ENCODE results near the gene IRAK1BP1. TPM values are rescaled to one million over a fixed set of nuclear protein-coding genes. Genes with fewer than 3 reads are reported as not detected.

The IRAK1BP1 gene
- polyA plus RNA-seq, 3 donors, result 0.04 to 0.08 (median 0.04) TPM

- Histone ChIP-seq H3K9ac (ENCODE audit: insufficient read depth, low read length, poor library complexity, severe bottlenecking) (no peak overlapping the region), H3K4me1 (ENCODE audit: control insufficient read depth in 1 of 2, insufficient read depth in 2 of 2, low read length in 2 of 2) (no peaks in the 10 kb centered on the region), H2AFZ (ENCODE audit: insufficient read depth, low read depth, low read length, poor library complexity, severe bottlenecking) (no peak overlapping the region), H3K27ac (ENCODE audit: low read depth in 1 of 2, low read length in 2 of 2) (no peak overlapping the region), H3K9me3 (replicated peaks in 1 of 2; ENCODE audit: control insufficient read depth in 1 of 2, insufficient read depth in 1 of 2, low read length in 2 of 2) (no peaks in the 10 kb centered on the region), H4K20me1 (ENCODE audit: insufficient read depth, low read length) (no peaks in the 10 kb centered on the region), H3K27me3 (ENCODE audit: control insufficient read depth in 2 of 2, insufficient read depth in 2 of 2, low read length in 2 of 2) (no peaks in the 10 kb centered on the region), H3K36me3 (replicated peaks in 1 of 2; ENCODE audit: control insufficient read depth in 1 of 2, insufficient read depth in 2 of 2, low read length in 2 of 2) (no peaks in the 10 kb centered on the region), H3K4me2 (replicated peaks; ENCODE audit: extremely low read depth, low read length, poor library complexity, severe bottlenecking) (no peak overlapping the region), H3K79me2 (ENCODE audit: insufficient read depth, low read length) (no peaks in the 10 kb centered on the region), H3K4me3 (replicated peaks in 1 of 3; ENCODE audit: low read depth in 2 of 3, low read length in 3 of 3) (no peak overlapping the region)
- H3K9me3 Mint-ChIP-seq, result peaks cover 0 to 3% (median 0%) of the 10 kb centered on the region in 7 donors
- intact Hi-C loops (cut with micrococcal nuclease), result no loop called here
- H3K4me1 Mint-ChIP-seq, result no peaks in the 10 kb centered on the region
- H3K36me3 Mint-ChIP-seq, result no peaks in the 10 kb centered on the region
- no peak overlapping the region for H3K4me3 Mint-ChIP-seq
- no peak for TF ChIP-seq CTCF (IDR thresholded peaks at IDR 0.05)
- no peak overlapping the region for H3K27ac Mint-ChIP-seq
- H3K27me3 Mint-ChIP-seq (ENCODE audit: low read depth in 3 of 3), result peaks cover 0 to 6% (median 5%) of the 10 kb centered on the region in 3 donors
- no peak for DNase-seq
Measured at GRCh38 chr6:78841111-78841510, 26.2 kb upstream of the IRAK1BP1 start.

- no peak for TF ChIP-seq CTCF (IDR thresholded peaks at IDR 0.05)
- H3K9me3 ChIP-seq (replicated peaks in 1 of 2; ENCODE audit: control insufficient read depth in 1 of 2, insufficient read depth in 1 of 2, low read length in 2 of 2), result no peaks in the 10 kb centered on the region
- no peak overlapping the region for H3K27ac ChIP-seq (ENCODE audit: low read depth in 1 of 2, low read length in 2 of 2)
- no peak for DNase-seq
- no peaks in the 10 kb centered on the region for H3K36me3 ChIP-seq (replicated peaks in 1 of 2; ENCODE audit: control insufficient read depth in 1 of 2, insufficient read depth in 2 of 2, low read length in 2 of 2)
- no peak overlapping the region for H2AFZ ChIP-seq (ENCODE audit: insufficient read depth, low read depth, low read length, poor library complexity, severe bottlenecking)
- H3K27ac Mint-ChIP-seq, result no peak overlapping the region
- no peaks in the 10 kb centered on the region for H3K36me3 Mint-ChIP-seq
- H3K79me2 ChIP-seq (ENCODE audit: insufficient read depth, low read length), result no peaks in the 10 kb centered on the region
- no peak overlapping the region for H3K4me2 ChIP-seq (replicated peaks; ENCODE audit: extremely low read depth, low read length, poor library complexity, severe bottlenecking)
- H3K9ac ChIP-seq (ENCODE audit: insufficient read depth, low read length, poor library complexity, severe bottlenecking), result no peak overlapping the region
- no peak overlapping the region for H3K4me3 ChIP-seq (replicated peaks in 1 of 3; ENCODE audit: low read depth in 2 of 3, low read length in 3 of 3)
- H3K4me3 Mint-ChIP-seq, result no peak overlapping the region
- H3K9me3 Mint-ChIP-seq, result peaks cover 0 to 3% (median under 1%) of the 10 kb centered on the region in 7 donors
- peaks cover 0 to 6% (median 5%) of the 10 kb centered on the region in 3 donors for H3K27me3 Mint-ChIP-seq (ENCODE audit: low read depth in 3 of 3)
- no peaks in the 10 kb centered on the region for H3K27me3 ChIP-seq (ENCODE audit: control insufficient read depth in 2 of 2, insufficient read depth in 2 of 2, low read length in 2 of 2)
- no peaks in the 10 kb centered on the region for H3K4me1 Mint-ChIP-seq
- H3K4me1 ChIP-seq (ENCODE audit: control insufficient read depth in 1 of 2, insufficient read depth in 2 of 2, low read length in 2 of 2), result no peaks in the 10 kb centered on the region
- intact Hi-C loops (cut with micrococcal nuclease), result no loop called here
- no peaks in the 10 kb centered on the region for H4K20me1 ChIP-seq (ENCODE audit: insufficient read depth, low read length)
Measured at GRCh38 chr6:78842953-78843352, 24.4 kb upstream of the IRAK1BP1 start.
